Placental pericyte (primary cell): ENCODE data around the gene DAAM2. TPM values are rescaled to one million over a fixed set of nuclear protein-coding genes. Genes with fewer than 3 reads are reported as not detected.

Source experiments
- total RNA-seq: library from RNA; depleted of rRNA; stranded (reverse); fragments of >200 nt; gene quantifications from 2 replicates; pipeline ENCODE4 v1.2.3, GENCODE V29; 2012

The DAAM2 gene
- under 0.01 and 2.3 TPM in 2 replicates for total RNA-seq

GRCh38 chr6:39791850-39792539, at the start of gene DAAM2:
TSS of gene DAAM2 (plus strand) at chr6:39792376. CDS start at chr6:39856303, 63,927 bp downstream.

DNA sequence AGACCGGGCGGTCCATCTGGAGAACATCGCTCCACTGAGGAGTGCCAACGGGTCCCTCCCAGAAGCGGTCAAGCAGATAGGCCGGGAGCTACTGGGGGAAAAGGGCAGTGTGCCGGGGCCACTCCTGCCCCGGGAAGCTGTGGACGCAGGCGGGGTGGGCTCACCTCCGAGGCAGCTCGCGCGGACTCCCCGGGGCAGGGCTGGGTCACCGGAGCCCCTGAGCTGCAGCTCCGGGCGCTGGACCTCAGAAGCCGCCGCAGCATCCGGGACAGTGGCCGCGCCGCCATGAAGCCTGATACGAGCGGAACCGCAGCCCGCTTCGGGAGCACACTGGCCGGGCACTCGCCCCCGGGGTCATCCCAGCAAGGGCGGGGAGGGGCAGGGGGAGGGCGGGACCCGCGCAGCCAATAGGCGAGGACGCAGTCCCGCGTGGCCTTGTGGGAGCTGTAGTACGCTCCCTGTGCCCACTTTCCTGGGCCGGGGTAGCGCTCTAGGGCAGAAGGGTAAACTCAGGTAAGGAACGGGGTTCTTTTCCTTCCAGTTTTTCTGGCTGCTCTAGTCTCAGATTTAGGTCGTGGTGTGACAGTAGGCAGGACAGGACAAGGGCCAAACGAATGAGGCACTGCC, 142.1 kb downstream of the DAAM2 start, which contains the start of gene MOCS1:
TSS of gene MOCS1 (minus strand) at position 332 of the 627 bp plus-strand sequence. CDS start at position 287, 45 bp downstream.

Other genes starting within 250 kb of the DAAM2 start
- gene KIF6, start 67.0 kb upstream of the DAAM2 start, total RNA-seq: under 0.01 TPM in 1 of 2 replicates, not detected in the other
- gene MOCS1, start 142.1 kb downstream of the DAAM2 start, total RNA-seq: 11.6 and 13.3 TPM in 2 replicates